GM21447 (cell line): ENCODE data around the gene ABLIM2.

Source experiments
- ATAC-seq: cut with Tn5 transposase; IDR thresholded peaks from one replicate; pipeline ENCODE4 v1.9.1; 2021; ENCODE audit not compliant: unreplicated experiment

ABLIM2 gene

GRCh38 chr4:8033067-8033755 lies 125.4 kb downstream of the ABLIM2 start:
- ATAC-seq: no peak

- ATAC-seq: no peak
These were observed 126.2 kb downstream of the ABLIM2 start for GRCh38 chr4:8032381-8032780.

- no peak for ATAC-seq
These were observed 128.4 kb downstream of the ABLIM2 start for GRCh38 chr4:8030121-8030781.

- ATAC-seq: no peak
These were observed 128.9 kb downstream of the ABLIM2 start for GRCh38 chr4:8029689-8030088.

- no peak for ATAC-seq
These were observed 129.6 kb downstream of the ABLIM2 start for GRCh38 chr4:8028884-8029568.

- ATAC-seq: no peak
These were observed 130.2 kb downstream of the ABLIM2 start for GRCh38 chr4:8028368-8028767.

- ATAC-seq: no peak
These were observed 132.2 kb downstream of the ABLIM2 start for GRCh38 chr4:8026453-8026852.

GRCh38 chr4:8025668-8026067 lies 132.9 kb downstream of the ABLIM2 start:
- ATAC-seq: no peak

- ATAC-seq: no peak
These were observed 134.4 kb downstream of the ABLIM2 start for GRCh38 chr4:8024073-8024786.

GRCh38 chr4:8023696-8024033 lies 134.9 kb downstream of the ABLIM2 start:
- ATAC-seq: no peak

- ATAC-seq: no peak
These were observed 135.6 kb downstream of the ABLIM2 start for GRCh38 chr4:8022767-8023695.

- no peak for ATAC-seq
These were observed 136.8 kb downstream of the ABLIM2 start for GRCh38 chr4:8021796-8022195.

GRCh38 chr4:8019396-8020365 lies 138.9 kb downstream of the ABLIM2 start:
- no peak for ATAC-seq

GRCh38 chr4:8016527-8016926 lies 142.1 kb downstream of the ABLIM2 start:
- ATAC-seq: no peak

GRCh38 chr4:8015512-8015911 lies 143.1 kb downstream of the ABLIM2 start:
- ATAC-seq: no peak

GRCh38 chr4:8013976-8014726 lies 144.5 kb downstream of the ABLIM2 start:
- ATAC-seq: no peak

- ATAC-seq: no peak
These were observed 146.1 kb downstream of the ABLIM2 start for GRCh38 chr4:8012517-8012916.

GRCh38 chr4:8010618-8011017 lies 148.0 kb downstream of the ABLIM2 start:
- ATAC-seq: no peak
